Cardiac muscle cell (in vitro differentiated cells and primary cell): Measurements from ENCODE around the gene BPIFB6. TPM values are rescaled to one million over a fixed set of nuclear protein-coding genes. Genes with fewer than 3 reads are reported as not detected.

Experiments
- DNase-seq, 2 donors: peaks; one replicate each; pipeline versions ENCODE4 v3.0.0 to v3.0.0-alpha.2; 2010 to 2017; ENCODE audit warnings: low read depth in 1 of 2, low spot score in 1 of 2
- H3K27ac ChIP-seq: fragments of 200-600 bp; sonication (generic); 2 replicates; pipeline ENCODE4 v1.5.1; 2016
- H3K27me3 ChIP-seq: fragments of 200-600 bp; sonication (generic); 2 replicates; pipeline ENCODE4 v1.6.0; 2016; ENCODE audit warnings: control low read depth
- H3K36me3 ChIP-seq: fragments of 200-600 bp; sonication (generic); 2 replicates; pipeline ENCODE4 v1.5.1; 2016; ENCODE audit warnings: control low read depth
- H3K4me1 ChIP-seq: fragments of 200-600 bp; sonication (generic); 2 replicates; pipeline ENCODE4 v1.8.1; 2017; ENCODE audit warnings: low read depth, mild to moderate bottlenecking, mixed run types
- H3K4me3 ChIP-seq: fragments of 200-600 bp; sonication (generic); 2 replicates; pipeline ENCODE4 v1.5.1; 2016; ENCODE audit warnings: mild to moderate bottlenecking
- H3K9me3 ChIP-seq: fragments of 200-600 bp; sonication (generic); 2 replicates; pipeline ENCODE4 v1.5.1; 2017; ENCODE audit warnings: low read depth, mild to moderate bottlenecking, control low read depth
- polyA plus RNA-seq: library from polyadenylated mRNA; unstranded; fragments of >200 nt; fragmentation: Nextera tagmentation; extraction: Ambion mirVana; gene quantifications from 2 replicates; pipeline ENCODE4 v1.2.1, GENCODE V29; 2016
- total RNA-seq: library from RNA; depleted of rRNA; stranded (reverse); fragments of >200 nt; gene quantifications from 2 replicates; pipeline ENCODE4 v1.2.3, GENCODE V29; 2016
- TF ChIP-seq, protein P1 (sequence below): IDR thresholded peaks from 2 replicates; pipeline ENCODE4 v1.5.1; 2012; ENCODE audit warnings: low read depth, mild to moderate bottlenecking, low read length

The BPIFB6 gene
- total and polyA plus RNA-seq, 2 experiments from 2014 or later = not detected

GRCh38 chr20:33033381-33033780 lies 1.9 kb downstream of the BPIFB6 start:
- no peaks in the 10 kb centered on the region for H3K27me3 ChIP-seq
- no peaks in the 10 kb centered on the region for H3K4me1 ChIP-seq
- H3K4me3 ChIP-seq = no peak overlapping the region
- no peak for DNase-seq
- no peak overlapping the region for H3K27ac ChIP-seq
- no peaks in the 10 kb centered on the region for H3K36me3 ChIP-seq
- H3K9me3 ChIP-seq = no peaks in the 10 kb centered on the region
- TF ChIP-seq, protein P1, sequence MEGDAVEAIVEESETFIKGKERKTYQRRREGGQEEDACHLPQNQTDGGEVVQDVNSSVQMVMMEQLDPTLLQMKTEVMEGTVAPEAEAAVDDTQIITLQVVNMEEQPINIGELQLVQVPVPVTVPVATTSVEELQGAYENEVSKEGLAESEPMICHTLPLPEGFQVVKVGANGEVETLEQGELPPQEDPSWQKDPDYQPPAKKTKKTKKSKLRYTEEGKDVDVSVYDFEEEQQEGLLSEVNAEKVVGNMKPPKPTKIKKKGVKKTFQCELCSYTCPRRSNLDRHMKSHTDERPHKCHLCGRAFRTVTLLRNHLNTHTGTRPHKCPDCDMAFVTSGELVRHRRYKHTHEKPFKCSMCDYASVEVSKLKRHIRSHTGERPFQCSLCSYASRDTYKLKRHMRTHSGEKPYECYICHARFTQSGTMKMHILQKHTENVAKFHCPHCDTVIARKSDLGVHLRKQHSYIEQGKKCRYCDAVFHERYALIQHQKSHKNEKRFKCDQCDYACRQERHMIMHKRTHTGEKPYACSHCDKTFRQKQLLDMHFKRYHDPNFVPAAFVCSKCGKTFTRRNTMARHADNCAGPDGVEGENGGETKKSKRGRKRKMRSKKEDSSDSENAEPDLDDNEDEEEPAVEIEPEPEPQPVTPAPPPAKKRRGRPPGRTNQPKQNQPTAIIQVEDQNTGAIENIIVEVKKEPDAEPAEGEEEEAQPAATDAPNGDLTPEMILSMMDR = no peak

DNA sequence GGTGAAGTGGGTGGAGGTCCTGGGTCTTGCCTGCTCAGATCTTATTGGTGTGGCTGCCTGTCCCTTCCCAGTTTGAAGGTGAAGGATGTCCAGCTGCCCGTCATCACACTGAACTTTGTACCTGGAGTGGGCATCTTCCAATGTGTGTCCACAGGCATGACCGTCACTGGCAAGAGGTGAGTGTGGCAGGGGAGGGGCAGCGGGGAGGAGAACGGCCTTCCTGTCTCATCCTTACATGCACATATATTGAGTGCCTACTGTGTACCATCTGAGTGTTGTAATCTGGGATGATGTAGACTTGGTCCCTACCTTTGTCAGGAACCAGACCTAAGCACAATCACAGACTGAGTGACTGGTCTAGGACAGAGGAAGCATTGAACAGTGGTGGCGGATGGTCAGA lies 2.7 kb downstream of the BPIFB6 start:
- no peaks in the 10 kb centered on the region for H3K4me1 ChIP-seq
- no peak overlapping the region for H3K27ac ChIP-seq
- H3K36me3 ChIP-seq = no peaks in the 10 kb centered on the region
- TF ChIP-seq, protein P1 = no peak
- no peak overlapping the region for H3K4me3 ChIP-seq
- H3K9me3 ChIP-seq = no peaks in the 10 kb centered on the region
- no peak for DNase-seq
- H3K27me3 ChIP-seq = no peaks in the 10 kb centered on the region

GRCh38 chr20:33034901-33035492 lies 3.5 kb downstream of the BPIFB6 start:
- no peaks in the 10 kb centered on the region for H3K36me3 ChIP-seq
- no peaks in the 10 kb centered on the region for H3K4me1 ChIP-seq
- no peaks in the 10 kb centered on the region for H3K9me3 ChIP-seq
- DNase-seq = no peak
- no peak overlapping the region for H3K4me3 ChIP-seq
- H3K27ac ChIP-seq = no peak overlapping the region
- no peaks in the 10 kb centered on the region for H3K27me3 ChIP-seq
- TF ChIP-seq, protein P1 = no peak

- Histone ChIP-seq H3K9me3 (no peaks in the 10 kb centered on the region), H3K27ac (no peak overlapping the region), H3K4me3 (no peak overlapping the region), H3K36me3 (no peaks in the 10 kb centered on the region), H3K4me1 (no peaks in the 10 kb centered on the region), H3K27me3 (no peaks in the 10 kb centered on the region)
- no peak for DNase-seq
- TF ChIP-seq, protein P1 = no peak
These were observed 6.0 kb downstream of the BPIFB6 start for GRCh38 chr20:33037456-33037855.

- H3K4me3 ChIP-seq = no peak overlapping the region
- DNase-seq = no peak
- TF ChIP-seq, protein P1 = no peak
- no peaks in the 10 kb centered on the region for H3K27me3 ChIP-seq
- H3K9me3 ChIP-seq = no peaks in the 10 kb centered on the region
- H3K4me1 ChIP-seq = no peaks in the 10 kb centered on the region
- H3K27ac ChIP-seq = no peak overlapping the region
- H3K36me3 ChIP-seq = no peaks in the 10 kb centered on the region
These were observed 6.8 kb downstream of the BPIFB6 start for GRCh38 chr20:33038243-33038642.
